Right cardiac atrium (tissue), 5 donors: Measurements from ENCODE around the gene BCKDK. TPM values are rescaled to one million over a fixed set of nuclear protein-coding genes. Genes with fewer than 3 reads are reported as not detected.
"Not testable (repeated sequence)": the region's sequence is repeated elsewhere in the genome, so short reads cannot be mapped to it uniquely, and the experiment has no call there.

Experiments used
- ATAC-seq, 2 donors: fragments of 200-7000 bp; cut with Tn5 transposase; one replicate each; pipeline versions ENCODE4 v1.8.0 to v1.9.1; 2020; ENCODE audit warnings: moderate library complexity in 2 of 2, mild to moderate bottlenecking in 1 of 2
- DNase-seq, 3 donors: peaks; one replicate each; pipeline ENCODE4 v3.0.0-alpha.2; 2020
- H3K27ac ChIP-seq: one replicate; pipeline ENCODE4 v1.5.1; 2013; ENCODE audit warnings: mild to moderate bottlenecking, low read length, control low read depth, moderate library complexity
- H3K27me3 ChIP-seq: one replicate; pipeline ENCODE4 v1.6.1; 2013; ENCODE audit not compliant: control insufficient read depth, insufficient read depth
- H3K4me1 ChIP-seq: one replicate; pipeline ENCODE4 v1.6.1; 2013; ENCODE audit warnings: low read length; ENCODE audit not compliant: control insufficient read depth, insufficient read depth
- H3K4me3 ChIP-seq: one replicate; pipeline ENCODE4 v1.5.1; 2013; ENCODE audit warnings: low read length, control low read depth
- H3K9me3 ChIP-seq: one replicate; pipeline ENCODE4 v1.6.1; 2013; ENCODE audit warnings: low read length; ENCODE audit not compliant: control insufficient read depth
- WGBS: extraction: QIAGEN DNeasy Blood & Tissue Kit; methylation state at CpG from one replicate; pipeline ENCODE4 v1.1.7; 2013; 5-methylcytosine and 5-hydroxymethylcytosine counted together
- intact Hi-C, 4 donors: fragments of 100-400 bp; cut with DNase I; formaldehyde crosslinking; loops; one replicate each; pipeline versions ENCODE4 v1.11.0 to v1.14.0; 2022 to 2023
- polyA plus RNA-seq: library from polyadenylated mRNA; stranded (reverse); fragments of 200-250 nt; gene quantifications from one replicate; pipeline ENCODE4 v1.2.3, GENCODE V29; 2013
- total RNA-seq, 4 donors: library from RNA; stranded (reverse); fragmentation: NEBNext Ultra II Directional; extraction: Animal tissue kit (Norgen Biotek cat#: 25700); gene quantifications; one replicate each; pipeline ENCODE4 v1.2.1, GENCODE V29; 2021
- donor health status: healthy with polysubstance abuse.
- donor health status: DM: no; HTN: yes; CAD: no.
- donor health status: DM: no; HTN: no; CAD: no.
- donor health status: DM: no; HTN: yes; CAD: no; lungs with severe emphysema.
- donor health status: DM: yes; HTN: yes; CAD: no.

The BCKDK gene
- total and polyA plus RNA-seq, 5 donors = 42.2 to 50.8 (median 46.3) TPM

DNA sequence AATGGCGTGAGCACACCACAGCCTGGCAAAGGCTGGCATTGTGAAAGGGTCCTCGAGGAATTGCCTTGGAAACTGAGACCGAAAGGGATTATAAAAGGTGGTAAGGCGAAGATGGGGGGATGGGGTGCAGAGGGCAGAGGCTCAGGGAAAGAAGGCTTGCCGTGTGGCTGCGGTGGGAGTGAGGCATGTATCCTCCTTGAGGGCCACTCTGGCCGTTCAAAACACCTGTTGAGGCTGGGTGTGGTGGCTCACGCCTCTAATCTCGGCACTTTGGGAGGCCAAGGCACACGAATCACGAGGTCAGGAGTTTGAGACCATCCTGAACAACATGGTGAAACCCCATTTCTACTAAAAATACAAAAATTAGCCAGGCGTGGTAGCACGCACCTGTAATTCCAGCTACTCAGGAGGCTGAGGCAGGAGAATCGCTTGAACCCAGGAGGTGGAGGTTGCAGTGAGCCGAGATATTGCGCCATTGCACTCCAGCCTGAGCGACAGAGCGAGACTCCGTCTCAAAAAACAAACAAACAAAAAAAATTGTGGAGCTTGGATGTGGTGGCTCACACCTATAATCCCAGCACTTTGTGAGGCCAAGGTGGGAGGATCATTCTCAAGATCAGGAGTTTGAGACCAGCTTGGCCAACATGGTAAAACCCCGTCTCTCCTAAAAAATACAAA is 28.8 kb downstream of the BCKDK start:
- ATAC-seq, DNase-seq, H3K4me3 ChIP-seq, H3K27me3 ChIP-seq, H3K27ac ChIP-seq, intact Hi-C loops, H3K9me3 ChIP-seq: not testable (repeated sequence)
- peaks cover 11% of the 10 kb centered on the region for H3K4me1 ChIP-seq
- WGBS = 92% methylated on average over 20 of the region's 20 CpGs

DNA sequence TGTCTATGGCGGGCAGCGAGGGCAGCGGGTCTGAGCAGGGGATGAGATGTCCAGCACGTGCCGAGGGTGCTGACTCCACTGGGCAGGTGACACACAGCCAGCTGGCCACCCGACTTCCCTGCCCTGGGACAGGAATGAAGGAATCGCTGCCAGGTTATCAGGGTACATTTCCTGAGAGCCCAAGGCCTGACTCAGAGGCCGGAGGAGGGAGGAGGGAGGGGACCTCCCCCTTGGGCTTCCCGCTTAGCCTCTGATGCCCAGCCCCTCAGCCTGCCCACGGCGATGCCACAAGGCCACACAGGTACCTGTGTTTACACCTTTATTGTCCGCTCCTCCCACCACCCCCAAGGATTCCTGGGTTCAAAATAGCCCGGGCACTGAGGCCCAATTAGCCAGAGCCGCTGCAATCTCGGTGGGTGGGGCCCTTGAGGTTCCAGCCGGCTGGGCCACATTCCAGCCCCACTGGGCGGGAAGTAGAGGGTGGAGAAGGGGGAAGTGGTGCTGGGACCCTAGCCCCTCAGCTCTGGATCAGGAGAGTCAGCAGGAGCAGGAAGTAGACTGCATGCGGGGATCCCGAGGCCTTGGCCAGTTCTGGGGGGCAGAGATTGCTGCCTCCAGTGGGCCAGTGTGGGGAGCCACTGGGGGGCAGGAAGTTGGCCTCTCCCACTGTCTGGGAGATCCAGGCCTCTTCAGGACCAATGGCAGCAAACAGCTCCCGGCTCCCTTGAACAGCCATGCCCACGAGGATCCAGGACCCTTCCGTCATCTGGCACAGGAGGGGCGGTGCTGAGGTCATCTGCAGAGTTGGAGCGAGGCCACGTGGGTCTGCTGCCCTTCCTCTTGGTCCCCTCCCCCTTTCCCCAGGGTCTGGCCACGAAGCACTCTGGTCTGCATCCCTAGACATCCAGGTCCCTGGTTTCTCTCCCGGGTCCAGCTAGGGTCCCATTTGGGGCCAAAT is 30.7 kb downstream of the BCKDK start:
- 41% methylated on average over 27 of the region's 27 CpGs for WGBS
- H3K27me3 ChIP-seq = no peaks in the 10 kb centered on the region
- ATAC-seq (peak in 1 of 2 donors; percentile 42), DNase-seq (peak; percentile 67 to 83 (median 81))
- H3K4me1 ChIP-seq = peaks cover 11% of the 10 kb centered on the region
- intact Hi-C loops = no loop called here
- H3K4me3 ChIP-seq = no peak overlapping the region
- H3K27ac ChIP-seq = no peak overlapping the region
- no peaks in the 10 kb centered on the region for H3K9me3 ChIP-seq

DNA sequence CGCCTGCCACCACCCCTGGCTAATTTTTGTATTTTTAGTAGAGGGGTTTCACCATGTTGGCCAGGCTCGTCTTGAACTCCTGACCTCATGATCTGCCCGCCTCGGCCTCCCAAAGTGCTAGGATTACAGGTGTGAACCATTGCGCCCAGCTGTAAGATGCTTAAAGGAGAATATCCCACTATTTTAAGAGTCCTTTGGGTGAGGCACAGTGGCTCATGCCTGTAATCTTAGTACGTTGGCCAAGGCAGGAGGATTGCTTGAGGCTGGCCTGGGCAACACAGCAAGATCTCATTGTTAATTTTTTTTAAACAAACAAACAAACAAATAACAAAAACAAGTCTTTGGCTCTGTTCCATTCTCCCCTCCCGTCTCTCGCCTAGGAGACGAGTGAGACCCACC is 32.9 kb downstream of the BCKDK start:
- not testable (repeated sequence) for H3K4me3 ChIP-seq, ATAC-seq, H3K27me3 ChIP-seq, DNase-seq, H3K9me3 ChIP-seq, H3K27ac ChIP-seq
- 93% methylated on average over 9 of the region's 9 CpGs for WGBS
- intact Hi-C loops = loop anchor here in 1 of 4 donors (10.0 kb wide), 1 partner anchor 156 kb away; the partner anchor contains the start of gene HSD3B7
- peaks cover 11% of the 10 kb centered on the region for H3K4me1 ChIP-seq

DNA sequence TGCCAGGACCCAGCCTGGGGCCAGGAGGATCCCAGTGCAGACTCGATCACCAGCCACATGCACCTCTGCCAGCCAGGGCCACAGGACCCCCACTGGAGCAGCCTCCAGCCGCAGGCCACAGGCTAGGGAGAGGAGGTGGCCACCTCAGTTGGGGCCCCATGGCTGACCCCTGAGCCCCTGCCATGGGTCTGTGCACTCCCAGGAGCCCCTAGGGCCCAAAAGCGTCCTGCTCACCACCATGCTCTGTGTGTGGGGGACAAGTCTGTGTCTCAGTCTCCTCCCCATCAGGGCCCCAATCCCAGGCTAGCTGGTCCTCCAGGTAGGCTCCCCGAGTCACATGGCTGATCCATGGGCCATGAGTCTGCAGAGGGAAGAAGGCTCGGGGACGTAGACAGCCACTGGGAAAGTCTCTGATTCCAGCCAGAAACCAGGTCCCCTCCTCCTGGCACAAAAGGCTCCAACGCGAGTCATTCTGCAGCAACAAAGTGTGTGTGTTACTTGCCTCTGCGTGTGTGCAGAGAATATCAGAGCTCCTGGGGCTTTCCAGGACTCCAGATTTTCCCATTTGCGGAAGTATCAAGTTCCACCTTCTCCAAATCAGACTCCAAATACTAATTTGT is 33.4 kb downstream of the BCKDK start:
- DNase-seq (peak; percentile 53 to 76 (median 74)), ATAC-seq (peak; percentile 2 to 3)
- 23% methylated on average over 10 of the region's 10 CpGs for WGBS

DNA sequence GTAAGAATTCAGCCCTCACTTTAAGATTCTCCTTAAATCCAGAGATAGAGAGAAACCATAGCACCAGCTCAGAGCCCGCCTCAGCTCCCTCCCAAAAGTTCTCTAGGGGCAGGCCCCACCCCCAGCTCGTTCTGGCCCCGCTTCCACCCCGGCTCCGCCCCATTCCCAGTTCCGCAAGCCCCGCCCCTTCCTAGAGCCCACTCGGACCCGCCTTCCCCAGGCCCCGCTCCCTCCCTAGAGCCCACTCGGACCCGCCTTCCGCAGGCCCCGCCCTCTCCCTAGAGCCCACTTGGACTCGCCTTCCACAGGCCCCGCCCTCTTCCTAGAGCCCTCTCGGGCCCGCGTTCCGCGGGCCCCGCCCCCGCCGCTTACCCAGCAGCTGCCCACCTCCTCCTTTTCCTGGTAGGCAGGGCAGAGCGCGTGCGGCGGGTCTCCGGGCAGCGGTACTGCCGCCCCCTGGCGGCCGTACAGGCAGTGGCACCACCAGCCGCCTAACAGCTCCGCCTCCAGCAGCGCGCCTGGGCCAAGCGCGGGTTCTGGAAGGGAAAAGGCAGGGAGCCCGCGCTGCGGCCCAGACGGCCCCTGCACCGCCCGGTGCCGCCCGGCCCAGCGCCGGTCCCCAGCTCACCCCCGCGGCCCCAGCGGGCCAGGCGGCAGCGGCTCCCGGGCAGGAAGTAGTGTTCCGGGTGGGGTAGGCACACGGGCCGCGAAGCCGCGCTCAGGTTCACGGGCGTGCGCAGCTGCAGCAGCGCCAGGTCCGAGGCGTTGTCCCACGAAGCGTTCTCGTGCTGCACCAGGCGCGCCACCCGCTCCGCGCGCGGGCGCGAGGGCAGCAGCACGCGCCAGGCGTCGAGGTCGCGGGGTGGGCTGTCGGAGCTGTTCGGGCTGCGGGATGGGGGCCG is 34.2 kb downstream of the BCKDK start:
- H3K27ac ChIP-seq = peak overlapping the region; percentile 43
- H3K4me3 ChIP-seq = peak overlapping the region; percentile 26
- intact Hi-C loops = loop anchor here in 1 of 4 donors (10.0 kb wide), 1 partner anchor 158 kb away; the partner anchor contains the start of gene HSD3B7
- WGBS = 3% methylated on average over 89 of the region's 89 CpGs
- no peaks in the 10 kb centered on the region for H3K9me3 ChIP-seq
- ATAC-seq (peak; percentile 96 to 97), DNase-seq (peak; percentile 99 to 100 (median 99))
- H3K27me3 ChIP-seq = no peaks in the 10 kb centered on the region
- peaks cover 11% of the 10 kb centered on the region for H3K4me1 ChIP-seq

More for the DNA sequence above, 33.4 kb downstream of the BCKDK start:
- Histone ChIP-seq H3K27ac (peak overlapping the region; percentile 43), H3K4me3 (peak overlapping the region; percentile 16), H3K4me1 (peaks cover 11% of the 10 kb centered on the region), H3K9me3 (no peaks in the 10 kb centered on the region), H3K27me3 (no peaks in the 10 kb centered on the region)
- intact Hi-C loops = loop anchor here in 1 of 4 donors (10.0 kb wide), 1 partner anchor 157 kb away; the partner anchor contains the start of gene HSD3B7

DNA sequence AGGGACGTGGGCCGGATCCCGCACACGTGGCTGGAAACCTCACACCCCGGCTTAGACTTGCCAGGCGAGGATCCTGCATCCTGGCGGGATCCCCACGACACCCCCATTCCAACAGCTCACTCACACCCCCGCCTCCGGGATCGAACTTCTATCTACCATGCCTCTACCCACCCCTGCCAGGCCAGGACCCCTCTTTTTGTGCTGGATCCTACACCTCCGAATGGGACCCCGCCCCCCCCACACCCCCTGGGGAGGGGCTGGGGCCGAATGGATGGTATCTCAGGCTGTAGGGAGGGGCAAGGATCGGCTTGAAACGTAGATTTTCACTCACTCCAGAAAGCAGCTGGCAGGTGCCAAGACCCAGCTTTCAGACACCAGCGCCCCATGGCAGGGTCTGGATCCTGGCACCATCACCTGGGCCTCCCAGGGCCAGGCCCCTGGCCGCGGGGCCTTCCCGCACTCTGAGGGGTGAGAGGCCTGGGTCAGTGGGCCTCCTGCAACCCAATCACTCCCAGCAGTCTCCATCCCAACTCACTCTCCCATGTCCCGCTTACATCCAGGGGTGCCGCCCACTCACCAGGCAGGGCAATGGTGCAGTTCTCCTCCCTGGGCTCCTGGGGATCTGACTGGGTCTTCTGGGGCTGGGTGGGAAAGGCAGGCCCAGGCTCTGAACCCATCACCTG is 35.0 kb downstream of the BCKDK start:
- Histone ChIP-seq H3K9me3 (no peaks in the 10 kb centered on the region), H3K27me3 (no peaks in the 10 kb centered on the region), H3K27ac (no peak overlapping the region), H3K4me3 (peak overlapping the region; percentile 26), H3K4me1 (peaks cover 11% of the 10 kb centered on the region)
- peak in 2 of 3 donors; percentile 73 to 81 for DNase-seq
- intact Hi-C loops = loop anchor here in 1 of 4 donors (10.0 kb wide), 1 partner anchor 158 kb away; the partner anchor contains the start of gene HSD3B7
- WGBS = 56% methylated on average over 22 of the region's 22 CpGs
- no peak for ATAC-seq

DNA sequence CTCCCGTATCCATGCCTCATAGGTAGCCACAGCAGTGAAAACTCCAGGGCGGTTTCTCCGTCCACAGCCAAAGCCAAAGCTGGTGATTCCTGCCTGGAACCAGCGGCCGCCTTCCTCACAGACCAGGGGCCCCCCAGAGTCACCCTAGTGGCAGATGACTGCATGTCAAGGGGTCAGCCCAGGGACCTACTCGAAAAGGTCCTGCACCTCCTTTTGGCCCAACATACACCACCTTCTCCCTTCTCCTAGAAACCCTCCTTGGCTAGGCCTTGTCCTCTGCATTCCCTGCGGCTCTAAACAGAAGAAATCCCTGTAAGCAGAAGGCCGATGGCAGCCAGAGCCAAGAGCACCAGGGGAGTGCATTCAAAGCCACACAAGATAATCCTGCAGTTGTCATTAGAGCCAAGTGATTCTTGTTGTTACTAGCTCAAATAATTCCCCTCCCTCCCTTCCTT is 35.5 kb downstream of the BCKDK start:
- Histone ChIP-seq H3K27me3 (no peaks in the 10 kb centered on the region), H3K4me1 (peaks cover 6% of the 10 kb centered on the region), H3K27ac (no peak overlapping the region), H3K9me3 (no peaks in the 10 kb centered on the region), H3K4me3 (no peak overlapping the region)
- DNase-seq = peak in 1 of 3 donors; percentile 49
- WGBS = 87% methylated on average over 8 of the region's 8 CpGs
- ATAC-seq = no peak
- intact Hi-C loops = loop anchor here in 1 of 4 donors (10.0 kb wide), 1 partner anchor 159 kb away; the partner anchor contains the start of gene HSD3B7

DNA sequence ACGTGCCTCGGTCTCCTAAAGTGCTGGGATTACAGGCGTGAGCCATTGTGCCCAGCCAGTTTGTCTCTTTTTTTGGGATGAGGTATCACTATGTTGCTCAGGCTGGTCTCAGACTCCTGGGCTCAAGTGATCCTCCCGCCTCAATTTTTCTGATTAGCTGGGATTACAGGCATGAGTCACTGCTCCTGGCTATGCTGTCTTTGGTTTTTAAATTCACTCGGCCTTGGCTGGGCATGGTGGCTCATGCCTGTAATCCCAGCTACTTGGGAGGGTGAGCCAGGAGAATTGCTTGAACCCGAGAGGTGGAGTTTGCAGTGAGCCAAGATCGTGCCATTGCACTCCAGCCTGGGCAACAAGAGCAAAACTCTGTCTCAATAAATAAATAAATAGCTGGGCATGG is 36.2 kb downstream of the BCKDK start:
- not testable (repeated sequence) for ATAC-seq, H3K27me3 ChIP-seq, H3K4me1 ChIP-seq, H3K4me3 ChIP-seq, H3K9me3 ChIP-seq, H3K27ac ChIP-seq, DNase-seq
- WGBS = 85% methylated on average over 7 of the region's 7 CpGs
- intact Hi-C loops = loop anchor here in 1 of 4 donors (10.0 kb wide), 1 partner anchor 160 kb away; the partner anchor contains the start of gene HSD3B7

DNA sequence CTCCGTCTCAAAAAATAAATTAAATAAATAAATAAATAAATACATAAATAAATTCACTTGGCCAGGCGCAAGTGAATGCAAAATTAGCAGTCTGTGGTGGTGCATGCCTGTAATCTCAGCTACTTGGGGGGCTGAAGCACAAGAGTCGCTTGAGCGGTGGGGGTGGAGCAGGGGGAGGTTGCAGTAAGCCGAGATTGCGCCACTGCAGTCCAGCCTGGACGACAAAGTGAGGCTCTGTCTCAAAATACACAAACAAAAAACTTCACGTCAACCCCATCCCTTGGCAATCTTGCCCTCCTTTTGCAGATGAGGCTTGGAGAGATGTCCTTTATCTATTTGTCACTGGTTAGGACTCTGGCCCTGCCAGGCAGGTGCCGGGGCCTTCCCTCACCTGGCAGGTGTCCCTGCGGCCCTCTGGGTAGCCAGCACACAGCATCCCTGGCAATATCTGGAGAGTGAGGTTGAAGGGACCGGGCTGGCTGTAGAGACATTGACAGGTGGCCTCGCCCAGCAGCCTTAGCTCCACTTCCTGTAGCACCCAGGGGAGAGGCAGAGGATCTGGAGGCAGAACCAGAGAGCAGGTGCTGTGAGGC is 37.3 kb downstream of the BCKDK start:
- no peak for DNase-seq
- intact Hi-C loops = loop anchor here in 1 of 4 donors (10.0 kb wide), 1 partner anchor 161 kb away; the partner anchor contains the start of gene HSD3B7
- no peak overlapping the region for H3K4me3 ChIP-seq
- WGBS = 72% methylated on average over 12 of the region's 12 CpGs
- peaks cover 3% of the 10 kb centered on the region for H3K4me1 ChIP-seq
- no peak for ATAC-seq
- no peak overlapping the region for H3K27ac ChIP-seq
- no peaks in the 10 kb centered on the region for H3K9me3 ChIP-seq
- H3K27me3 ChIP-seq = no peaks in the 10 kb centered on the region
